ENCODE measurements around the gene GNL1.
A peak's percentile ranks its signal among the peaks of the same experiment; 100 is the strongest.
"Not testable (repeated sequence)": the region's sequence is repeated elsewhere in the genome, so short reads cannot be mapped to it uniquely, and the experiment has no call there.

The GNL1 gene

GRCh38 chr6:30556066-30556905 lies at the start of gene GNL1:
TSS of gene GNL1 (minus strand) at chr6:30556489. CDS start at chr6:30556203, 286 bp downstream.
- peak within 1 kb of the TSS; percentile 98 for H3K4me3 Mint-ChIP-seq
- peak within 1 kb of the TSS; percentile 97 for H3K27ac Mint-ChIP-seq
- peaks cover 17% of the 10 kb centered on the region for H3K36me3 Mint-ChIP-seq
- H3K9me3 Mint-ChIP-seq = no peaks in the 10 kb centered on the region
- no peaks in the 10 kb centered on the region for H3K27me3 Mint-ChIP-seq
- DNase-seq (ENCODE audit: low spot score in 2 of 2) (peak; percentile 99), ATAC-seq (ENCODE audit: low read depth) (peak; percentile 82)
- peaks cover 22% of the 10 kb centered on the region for H3K4me1 Mint-ChIP-seq

DNA sequence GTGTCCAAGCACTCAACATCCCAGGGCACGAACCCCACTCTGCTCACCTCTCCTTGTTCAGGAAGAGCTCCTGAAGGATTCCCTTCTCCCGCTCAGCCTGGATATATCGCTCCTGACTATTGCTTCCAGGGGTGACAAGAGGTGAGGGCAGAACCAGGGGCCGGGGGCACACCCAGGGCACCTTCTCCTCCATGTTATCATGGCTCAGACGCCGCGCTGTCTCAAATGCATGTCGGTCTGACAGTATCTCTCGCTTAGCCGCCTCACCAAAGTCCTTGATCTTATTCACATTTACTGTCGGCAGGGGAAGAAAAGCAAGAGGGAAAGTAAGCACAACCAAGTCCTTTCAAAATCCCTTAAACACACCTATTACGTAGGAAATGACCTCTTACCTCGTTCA lies 47.7 kb upstream of the GNL1 start:
- Mint-ChIP-seq H3K27ac (no peak overlapping the region), H3K9me3 (no peaks in the 10 kb centered on the region), H3K27me3 (no peaks in the 10 kb centered on the region), H3K36me3 (peaks cover 48% of the 10 kb centered on the region), H3K4me3 (no peak overlapping the region), H3K4me1 (peaks cover 12% of the 10 kb centered on the region)
- DNase-seq (ENCODE audit: low spot score in 2 of 2) (no peak), ATAC-seq (ENCODE audit: low read depth) (no peak)

- Mint-ChIP-seq H3K27me3 (no peaks in the 10 kb centered on the region), H3K4me3 (no peak overlapping the region)
Measured at GRCh38 chr6:30601815-30602641, 45.7 kb upstream of the GNL1 start.

GRCh38 chr6:30601436-30601814 lies 45.1 kb upstream of the GNL1 start:
- Mint-ChIP-seq H3K4me1 (peaks cover 10% of the 10 kb centered on the region), H3K9me3 (no peaks in the 10 kb centered on the region), H3K27me3 (no peaks in the 10 kb centered on the region), H3K27ac (no peak overlapping the region), H3K4me3 (no peak overlapping the region), H3K36me3 (peaks cover 34% of the 10 kb centered on the region)
- DNase-seq (ENCODE audit: low spot score in 2 of 2) = no peak
- ATAC-seq (ENCODE audit: low read depth) = no peak

More at GRCh38 chr6:30601815-30602641, 45.7 kb upstream of the GNL1 start:
- Mint-ChIP-seq H3K36me3 (peaks cover 38% of the 10 kb centered on the region), H3K4me1 (peaks cover 10% of the 10 kb centered on the region), H3K27ac (no peak overlapping the region), H3K9me3 (no peaks in the 10 kb centered on the region)
- no peak for DNase-seq (ENCODE audit: low spot score in 2 of 2)
- no peak for ATAC-seq (ENCODE audit: low read depth)

DNA sequence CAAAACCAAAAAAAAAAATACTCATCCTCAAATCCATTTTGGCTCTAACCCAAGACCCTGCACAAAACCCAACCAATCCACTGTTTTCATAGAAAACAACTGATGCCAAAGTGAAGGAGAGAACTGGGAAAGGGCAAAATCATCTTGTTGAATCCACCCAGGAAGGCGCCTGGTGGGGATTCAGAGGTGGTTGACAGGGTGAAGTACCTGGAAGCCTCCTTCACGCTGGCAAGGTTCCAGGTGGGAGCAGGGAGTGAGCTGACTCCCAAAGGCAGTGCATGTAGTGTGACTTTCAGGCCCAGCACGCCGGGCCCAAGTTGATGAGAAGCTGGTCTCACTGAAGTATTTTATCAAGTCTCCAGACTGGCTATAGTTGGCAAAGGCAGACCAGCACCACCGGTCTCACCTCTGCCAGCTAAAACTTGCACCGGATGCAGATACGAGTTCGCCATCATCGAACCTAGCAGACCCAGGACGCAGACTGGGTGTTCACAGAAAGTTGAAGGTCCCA lies 44.2 kb upstream of the GNL1 start:
- Mint-ChIP-seq H3K4me1 (peaks cover 7% of the 10 kb centered on the region), H3K27me3 (no peaks in the 10 kb centered on the region), H3K36me3 (peaks cover 28% of the 10 kb centered on the region), H3K4me3 (no peak overlapping the region), H3K27ac (no peak overlapping the region), H3K9me3 (no peaks in the 10 kb centered on the region)
- DNase-seq (ENCODE audit: low spot score in 2 of 2) = no peak
- no peak for ATAC-seq (ENCODE audit: low read depth)

- ATAC-seq (ENCODE audit: low read depth) (no peak), DNase-seq (ENCODE audit: low spot score in 2 of 2) (no peak)
- H3K27ac Mint-ChIP-seq = no peak overlapping the region
- no peaks in the 10 kb centered on the region for H3K9me3 Mint-ChIP-seq
- H3K27me3 Mint-ChIP-seq = no peaks in the 10 kb centered on the region
- no peak overlapping the region for H3K4me3 Mint-ChIP-seq
- H3K36me3 Mint-ChIP-seq = peaks cover 24% of the 10 kb centered on the region
- H3K4me1 Mint-ChIP-seq = peaks cover 7% of the 10 kb centered on the region
Measured at GRCh38 chr6:30599625-30600324, 43.5 kb upstream of the GNL1 start.

GRCh38 chr6:30598912-30599624 lies 42.8 kb upstream of the GNL1 start:
- Mint-ChIP-seq H3K36me3 (peaks cover 23% of the 10 kb centered on the region), H3K4me1 (peaks cover 8% of the 10 kb centered on the region), H3K9me3 (no peaks in the 10 kb centered on the region), H3K27ac (no peak overlapping the region), H3K4me3 (no peak overlapping the region), H3K27me3 (no peaks in the 10 kb centered on the region)
- DNase-seq (ENCODE audit: low spot score in 2 of 2) (no peak), ATAC-seq (ENCODE audit: low read depth) (no peak)

GRCh38 chr6:30597315-30598144 lies 41.2 kb upstream of the GNL1 start:
- peaks cover 14% of the 10 kb centered on the region for H3K36me3 Mint-ChIP-seq
- not testable (repeated sequence) for H3K4me3 Mint-ChIP-seq, H3K4me1 Mint-ChIP-seq, H3K9me3 Mint-ChIP-seq, H3K27me3 Mint-ChIP-seq
- ATAC-seq (ENCODE audit: low read depth) (peak; percentile 95), DNase-seq (ENCODE audit: low spot score in 2 of 2) (peak; percentile 77 to 82)
- H3K27ac Mint-ChIP-seq = peak overlapping the region; percentile 26

DNA sequence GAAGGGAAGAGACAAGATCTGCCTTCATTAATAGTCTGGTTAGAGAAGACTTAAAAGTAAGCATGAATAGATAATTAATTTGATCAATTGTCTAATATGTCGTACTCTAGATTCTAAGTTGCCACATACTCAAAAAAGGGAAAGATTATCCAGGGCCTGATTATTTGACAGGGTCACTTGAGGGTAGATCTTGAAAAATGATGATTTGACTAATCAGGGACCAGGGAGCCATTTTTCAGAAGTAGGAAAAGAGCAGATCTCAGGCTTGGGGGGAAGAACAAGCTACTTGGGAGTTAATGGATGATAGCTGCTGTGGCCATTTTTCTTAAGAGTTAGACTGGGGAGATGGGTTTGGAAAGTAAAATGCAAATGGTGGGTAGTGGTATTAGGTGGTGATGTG lies 36.0 kb upstream of the GNL1 start:
- H3K4me1 Mint-ChIP-seq = peaks cover 9% of the 10 kb centered on the region
- H3K27me3 Mint-ChIP-seq = no peaks in the 10 kb centered on the region
- peaks cover 21% of the 10 kb centered on the region for H3K36me3 Mint-ChIP-seq
- ATAC-seq (ENCODE audit: low read depth) (no peak), DNase-seq (ENCODE audit: low spot score in 2 of 2) (no peak)
- no peak overlapping the region for H3K4me3 Mint-ChIP-seq
- H3K9me3 Mint-ChIP-seq = no peaks in the 10 kb centered on the region
- no peak overlapping the region for H3K27ac Mint-ChIP-seq

GRCh38 chr6:30591008-30591407 lies 34.7 kb upstream of the GNL1 start:
- H3K27ac Mint-ChIP-seq = no peak overlapping the region
- H3K4me1 Mint-ChIP-seq = peaks cover 7% of the 10 kb centered on the region
- no peak for DNase-seq (ENCODE audit: low spot score in 2 of 2)
- H3K27me3 Mint-ChIP-seq = no peaks in the 10 kb centered on the region
- no peak overlapping the region for H3K4me3 Mint-ChIP-seq
- H3K36me3 Mint-ChIP-seq = peaks cover 29% of the 10 kb centered on the region
- no peaks in the 10 kb centered on the region for H3K9me3 Mint-ChIP-seq
- no peak for ATAC-seq (ENCODE audit: low read depth)

DNA sequence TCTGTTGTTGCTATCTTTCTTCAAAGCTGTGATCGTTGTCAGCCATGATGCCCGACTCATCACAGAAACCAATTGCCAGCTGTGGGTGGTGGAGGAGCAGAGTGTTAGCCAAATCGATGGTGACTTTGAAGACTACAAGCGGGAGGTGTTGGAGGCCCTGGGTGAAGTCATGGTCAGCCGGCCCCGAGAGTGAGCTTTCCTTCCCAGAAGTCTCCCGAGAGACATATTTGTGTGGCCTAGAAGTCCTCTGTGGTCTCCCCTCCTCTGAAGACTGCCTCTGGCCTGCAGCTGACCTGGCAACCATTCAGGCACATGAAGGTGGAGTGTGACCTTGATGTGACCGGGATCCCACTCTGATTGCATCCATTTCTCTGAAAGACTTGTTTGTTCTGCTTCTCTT lies 34.2 kb upstream of the GNL1 start:
- H3K4me3 Mint-ChIP-seq = no peak overlapping the region
- ATAC-seq (ENCODE audit: low read depth) (no peak), DNase-seq (ENCODE audit: low spot score in 2 of 2) (no peak)
- no peaks in the 10 kb centered on the region for H3K27me3 Mint-ChIP-seq
- no peaks in the 10 kb centered on the region for H3K9me3 Mint-ChIP-seq
- H3K4me1 Mint-ChIP-seq = peaks cover 7% of the 10 kb centered on the region
- peaks cover 31% of the 10 kb centered on the region for H3K36me3 Mint-ChIP-seq
- no peak overlapping the region for H3K27ac Mint-ChIP-seq

GRCh38 chr6:30589754-30590358 lies 33.6 kb upstream of the GNL1 start:
- Mint-ChIP-seq H3K4me3 (no peak overlapping the region), H3K27me3 (no peaks in the 10 kb centered on the region), H3K4me1 (peaks cover 7% of the 10 kb centered on the region), H3K36me3 (peaks cover 32% of the 10 kb centered on the region), H3K9me3 (no peaks in the 10 kb centered on the region), H3K27ac (no peak overlapping the region)
- no peak for ATAC-seq (ENCODE audit: low read depth)
- no peak for DNase-seq (ENCODE audit: low spot score in 2 of 2)

All from memory B cell (primary cell).